Measurements from ENCODE around the gene NFIC.
"Not testable (repeated sequence)": the region's sequence is repeated elsewhere in the genome, so short reads cannot be mapped to it uniquely, and the experiment has no call there.

NFIC gene

DNA sequence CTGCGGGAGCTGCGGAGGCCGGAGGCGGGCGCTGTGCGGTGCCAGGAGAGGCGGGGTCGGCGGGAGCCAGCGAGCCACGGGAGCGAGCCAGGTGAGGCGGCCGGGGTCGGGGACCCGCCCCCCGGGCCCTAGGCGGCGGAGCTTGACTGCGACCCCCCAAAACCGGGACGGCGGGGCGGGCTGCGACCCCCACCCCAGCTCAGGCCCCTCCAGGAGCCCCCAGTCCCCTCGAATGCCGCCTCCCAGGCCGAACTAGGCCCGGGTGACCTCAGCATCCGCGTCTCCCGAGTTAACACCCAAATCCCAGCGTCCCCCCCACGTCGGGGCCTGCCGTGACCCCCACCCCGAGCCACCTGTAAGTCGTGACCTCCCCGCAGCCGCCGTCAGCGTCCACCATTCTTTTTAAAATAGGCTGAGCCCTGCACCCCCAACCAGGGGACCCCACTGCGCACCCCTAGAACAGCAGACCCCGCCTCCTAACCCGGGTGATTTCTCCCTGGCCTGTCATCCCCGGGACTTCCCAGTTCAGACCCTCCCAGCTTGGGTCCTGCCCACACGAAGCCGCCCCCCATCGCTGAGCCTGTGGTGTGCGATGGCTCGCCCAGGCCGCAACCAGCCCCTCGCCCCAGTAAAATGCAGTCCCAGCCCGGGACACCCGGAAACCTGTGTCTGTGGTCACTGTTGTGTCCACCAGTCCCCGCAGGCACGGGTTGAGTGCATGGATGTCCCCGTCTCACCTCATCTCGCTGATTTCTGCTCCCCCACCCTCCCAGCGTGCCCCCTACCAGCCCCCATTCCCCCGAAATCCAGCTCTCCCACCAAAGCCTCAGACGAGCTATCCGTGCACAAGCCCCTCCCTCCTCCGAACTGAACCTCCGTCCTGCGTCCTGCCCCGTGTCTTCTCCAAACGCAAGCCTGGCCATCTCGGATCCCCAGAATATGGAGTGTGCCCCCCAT lies 140.3 kb downstream of the NFIC start:
- peak overlapping the region; percentile 84 to 90 for H3K27ac ChIP-seq
- H3K4me3 ChIP-seq = peak overlapping the region; percentile 95
- peak; percentile 83 for DNase-seq (ENCODE audit: low spot score)
- TF ChIP-seq, protein P1, sequence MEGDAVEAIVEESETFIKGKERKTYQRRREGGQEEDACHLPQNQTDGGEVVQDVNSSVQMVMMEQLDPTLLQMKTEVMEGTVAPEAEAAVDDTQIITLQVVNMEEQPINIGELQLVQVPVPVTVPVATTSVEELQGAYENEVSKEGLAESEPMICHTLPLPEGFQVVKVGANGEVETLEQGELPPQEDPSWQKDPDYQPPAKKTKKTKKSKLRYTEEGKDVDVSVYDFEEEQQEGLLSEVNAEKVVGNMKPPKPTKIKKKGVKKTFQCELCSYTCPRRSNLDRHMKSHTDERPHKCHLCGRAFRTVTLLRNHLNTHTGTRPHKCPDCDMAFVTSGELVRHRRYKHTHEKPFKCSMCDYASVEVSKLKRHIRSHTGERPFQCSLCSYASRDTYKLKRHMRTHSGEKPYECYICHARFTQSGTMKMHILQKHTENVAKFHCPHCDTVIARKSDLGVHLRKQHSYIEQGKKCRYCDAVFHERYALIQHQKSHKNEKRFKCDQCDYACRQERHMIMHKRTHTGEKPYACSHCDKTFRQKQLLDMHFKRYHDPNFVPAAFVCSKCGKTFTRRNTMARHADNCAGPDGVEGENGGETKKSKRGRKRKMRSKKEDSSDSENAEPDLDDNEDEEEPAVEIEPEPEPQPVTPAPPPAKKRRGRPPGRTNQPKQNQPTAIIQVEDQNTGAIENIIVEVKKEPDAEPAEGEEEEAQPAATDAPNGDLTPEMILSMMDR (IDR thresholded peaks at IDR 0.05) = no peak

DNA sequence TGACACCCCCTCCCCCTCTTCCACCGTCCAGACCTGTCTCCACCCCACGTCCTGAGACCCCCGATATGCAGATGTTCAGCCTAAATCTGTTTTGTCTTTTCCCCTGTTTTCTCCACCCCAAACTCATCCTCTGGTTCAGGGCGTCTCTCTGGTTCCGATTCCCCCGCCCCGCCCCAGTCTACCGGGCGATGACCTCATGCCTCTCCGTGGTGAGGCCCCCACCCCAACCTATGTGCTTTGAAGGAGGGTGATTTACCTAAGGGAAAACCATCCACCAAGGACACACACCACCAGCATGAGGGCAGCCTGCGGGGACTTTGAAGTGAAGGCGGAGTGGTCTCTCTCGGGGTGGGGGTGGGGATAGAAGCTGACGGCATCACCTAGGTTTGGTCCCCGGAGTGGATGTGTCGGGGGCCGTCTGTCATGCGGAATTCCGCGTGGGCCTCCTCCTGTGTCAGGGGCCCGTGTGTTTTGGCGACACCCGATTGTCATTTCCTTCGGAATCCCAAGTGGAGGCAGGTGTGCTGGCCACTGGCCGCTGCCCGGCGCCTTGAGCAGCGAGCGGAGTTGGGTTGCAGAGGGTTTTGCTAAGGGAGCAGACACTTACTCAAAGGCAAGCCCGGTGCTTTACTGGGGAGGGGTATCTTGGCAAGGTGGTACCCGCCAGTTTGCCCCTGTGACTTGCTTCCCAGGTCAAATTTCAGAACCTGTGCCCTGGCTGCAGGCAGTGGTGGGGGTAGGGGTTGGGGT lies 141.2 kb downstream of the NFIC start:
- no peak for DNase-seq (ENCODE audit: low spot score)
- Histone ChIP-seq H3K27ac (peak overlapping the region; percentile 84 to 90), H3K4me3 (peak overlapping the region; percentile 95)
- TF ChIP-seq, protein P1 (IDR thresholded peaks at IDR 0.05) = no peak

DNA sequence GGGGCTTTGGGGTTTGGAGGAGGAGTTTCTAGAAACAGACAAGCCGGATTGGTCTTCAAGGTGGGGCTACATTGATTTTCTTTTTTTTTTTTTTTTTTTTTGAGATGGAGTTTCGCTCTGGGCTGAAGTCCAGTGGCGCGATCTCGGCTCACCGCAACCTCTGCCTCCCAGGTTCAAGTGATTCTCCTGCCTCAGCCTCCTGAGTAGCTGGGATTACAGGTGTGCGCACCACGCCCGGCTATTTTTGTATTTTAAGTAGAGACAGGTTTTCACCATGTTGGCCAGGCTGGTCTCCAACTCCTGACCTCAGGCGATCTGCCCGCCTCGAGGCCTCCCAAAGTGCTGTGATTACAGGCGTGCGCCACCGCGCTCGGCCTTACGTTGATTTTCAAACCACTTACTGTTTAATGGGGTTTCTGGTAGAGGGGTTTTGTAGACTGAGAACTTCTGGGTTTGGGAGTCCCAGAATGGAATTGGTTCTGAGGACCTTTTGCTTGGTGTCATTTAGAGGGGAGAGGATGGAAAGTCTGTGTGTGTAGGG lies 141.8 kb downstream of the NFIC start:
- not testable (repeated sequence) for H3K4me3 ChIP-seq; H3K27ac ChIP-seq; DNase-seq (ENCODE audit: low spot score)

DNA sequence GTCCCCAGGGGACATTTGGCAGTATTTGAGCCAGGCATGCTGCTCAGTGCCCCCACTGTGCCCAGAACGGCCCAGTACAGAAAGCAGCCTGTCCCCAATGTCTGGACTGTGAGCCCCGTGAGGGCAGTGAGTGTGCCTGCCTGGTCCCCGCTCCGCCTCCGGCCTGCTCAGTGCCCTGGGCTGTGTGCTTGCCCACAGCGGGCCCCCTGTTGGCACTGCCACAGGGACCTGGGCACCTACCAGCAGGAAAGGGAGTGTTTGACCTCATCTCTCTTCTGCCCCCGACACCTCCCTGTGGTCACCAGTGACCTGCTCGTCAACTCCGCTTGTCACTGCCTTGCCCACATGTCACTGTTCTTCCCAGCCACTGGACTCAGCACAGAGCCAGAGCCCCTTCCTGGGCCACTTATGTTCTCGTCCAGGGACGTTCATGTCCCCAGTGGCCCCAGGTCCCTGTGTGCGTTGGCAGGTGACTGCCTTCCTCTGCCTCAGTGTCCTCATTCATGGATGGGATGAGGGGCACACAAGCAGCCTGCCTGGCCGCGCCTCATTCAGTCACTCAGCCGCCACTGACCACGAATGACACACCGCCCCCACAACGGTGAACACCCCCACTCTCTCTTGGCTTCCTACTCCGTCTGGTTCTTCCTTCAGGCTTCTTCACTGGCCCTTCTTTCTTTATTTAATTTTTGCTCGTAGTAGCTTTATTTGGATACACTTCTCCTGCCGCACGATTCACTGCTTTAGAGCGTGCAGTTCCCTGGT lies 142.6 kb downstream of the NFIC start:
- no peak overlapping the region for H3K4me3 ChIP-seq
- TF ChIP-seq, protein P1 (IDR thresholded peaks at IDR 0.05) = no peak
- no peak for DNase-seq (ENCODE audit: low spot score)
- no peak overlapping the region for H3K27ac ChIP-seq

DNA sequence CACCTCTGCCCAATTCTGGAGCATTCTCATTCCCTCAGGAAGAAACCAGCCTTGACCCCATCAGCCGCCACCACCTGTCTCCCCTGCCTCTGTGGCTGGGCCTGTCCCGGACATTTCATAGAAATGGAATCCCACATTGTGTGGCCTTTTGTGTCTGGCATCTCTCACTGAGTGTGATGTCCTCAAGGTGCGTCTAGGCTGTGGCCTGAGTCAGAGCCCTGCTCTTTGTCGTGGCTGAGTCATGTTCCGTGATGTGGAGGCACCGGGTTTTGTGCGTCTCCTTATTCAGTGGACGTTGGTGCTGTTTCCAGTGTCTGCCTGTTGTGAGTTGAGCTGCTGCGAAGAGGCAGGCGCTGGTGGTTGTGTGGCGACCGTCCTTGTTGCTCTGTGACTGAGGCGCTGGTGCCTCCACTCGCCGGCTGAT lies 143.2 kb downstream of the NFIC start:
- Histone ChIP-seq H3K4me3 (no peak overlapping the region), H3K27ac (no peak overlapping the region)
- no peak for DNase-seq (ENCODE audit: low spot score)
- TF ChIP-seq, protein P1 (IDR thresholded peaks at IDR 0.05) = no peak

DNA sequence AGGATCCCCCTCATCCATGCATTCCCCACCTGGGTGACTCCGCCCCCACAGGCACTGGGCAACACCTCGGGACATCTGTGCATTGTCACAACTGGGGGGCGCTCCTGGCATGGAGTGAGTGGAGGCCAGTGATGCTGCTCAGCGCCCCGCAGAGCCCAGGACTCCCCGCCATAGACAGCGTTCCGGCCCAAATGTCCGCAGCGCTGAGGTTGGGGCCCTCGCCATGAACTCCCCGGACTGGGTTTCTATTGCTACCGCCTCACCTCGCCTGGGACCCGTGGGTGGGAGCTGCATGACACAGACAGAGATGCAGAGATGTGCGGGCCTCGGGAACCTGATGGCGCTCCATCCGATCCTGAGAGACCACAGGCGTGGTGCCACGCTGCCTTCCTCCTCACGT lies 144.3 kb downstream of the NFIC start:
- DNase-seq (ENCODE audit: low spot score) = no peak
- H3K27ac ChIP-seq = no peak overlapping the region
- H3K4me3 ChIP-seq = no peak overlapping the region
- TF ChIP-seq, protein P1 (IDR thresholded peaks at IDR 0.05) = no peak
